Activated B cell treated with CpG ODN at 0.5 μM for 24 hours (primary cell): ENCODE data around the gene TRPM6. TPM values are rescaled to one million over a fixed set of nuclear protein-coding genes. Genes with fewer than 3 reads are reported as not detected.

Experiments used
- ATAC-seq: fragments of 200-7000 bp; cut with Tn5 transposase; one replicate; pipeline ENCODE4 v1.10.0; 2021; ENCODE audit warnings: low read depth, mild to moderate bottlenecking, moderate library complexity
- CTCF ChIA-PET: fragments of 350-600 bp; sonication (Branson Sonifier 250); formaldehyde crosslinking; loops from one replicate; lab custom pipeline; 2021; ENCODE audit warnings: antibody characterized with exemption; lab: Charles Lee
- POLR2A ChIA-PET: fragments of 350-600 bp; sonication (Branson Sonifier 250); formaldehyde crosslinking; loops from one replicate; lab custom pipeline; 2021; ENCODE audit warnings: antibody characterized with exemption; lab: Charles Lee
- DNase-seq: peaks from one replicate; pipeline ENCODE4 v3.0.0; 2022
- H3K27ac Mint-ChIP-seq: one replicate; pipeline ENCODE4 v1.8.0; 2020; ENCODE audit warnings: mixed read lengths
- H3K27me3 Mint-ChIP-seq: one replicate; pipeline ENCODE4 v1.8.0; 2021; ENCODE audit warnings: mixed read lengths
- H3K36me3 Mint-ChIP-seq: one replicate; pipeline ENCODE4 v1.8.0; 2021; ENCODE audit warnings: low read depth, mixed read lengths
- H3K4me1 Mint-ChIP-seq: one replicate; pipeline ENCODE4 v1.8.0; 2021; ENCODE audit warnings: mixed read lengths
- H3K4me3 Mint-ChIP-seq: one replicate; pipeline ENCODE4 v1.8.0; 2020; ENCODE audit warnings: mild to moderate bottlenecking, mixed read lengths
- H3K9me3 Mint-ChIP-seq: one replicate; pipeline ENCODE4 v1.8.0; 2020; ENCODE audit warnings: mixed read lengths
- intact Hi-C: fragments of 100-400 bp; cut with micrococcal nuclease; formaldehyde crosslinking; loops from one replicate; pipeline ENCODE4 v1.15.1; 2024
- total RNA-seq: library from RNA; stranded (reverse); gene quantifications from 2 replicates; pipeline ENCODE4 v1.2.3, GENCODE V29; 2022
- TF ChIP-seq, protein P1 (sequence below): fragments of 200-600 bp; IDR thresholded peaks from one replicate; pipeline ENCODE4 v1.8.0; 2022; ENCODE audit warnings: antibody characterized with exemption, mild to moderate bottlenecking

TRPM6 gene
- total RNA-seq, 1 donor from 2014 or later, result not detected

DNA sequence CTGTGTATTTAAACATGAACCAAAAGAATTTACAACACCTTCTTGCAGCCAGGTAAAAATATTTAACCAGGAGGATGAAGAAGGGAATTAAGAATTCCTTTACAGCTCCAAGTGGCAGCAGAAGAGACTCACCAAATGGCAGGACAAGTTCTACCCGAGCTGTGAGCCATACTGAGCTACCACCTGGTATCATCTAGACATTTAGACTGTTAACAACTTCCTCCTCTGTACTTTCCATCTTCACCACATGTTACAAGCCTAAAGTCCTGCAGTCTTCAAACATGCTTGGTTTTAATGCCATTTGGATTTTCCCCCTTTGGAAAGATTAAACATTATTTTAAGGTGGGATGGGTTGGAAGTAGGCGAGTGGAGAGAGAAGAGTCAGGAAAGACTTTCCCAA lies 190.2 kb downstream of the TRPM6 start:
- intact Hi-C loops, result no loop called here
- CTCF ChIA-PET, result no interaction called here
- H3K36me3 Mint-ChIP-seq, result no peaks in the 10 kb centered on the region
- TF ChIP-seq, protein P1, sequence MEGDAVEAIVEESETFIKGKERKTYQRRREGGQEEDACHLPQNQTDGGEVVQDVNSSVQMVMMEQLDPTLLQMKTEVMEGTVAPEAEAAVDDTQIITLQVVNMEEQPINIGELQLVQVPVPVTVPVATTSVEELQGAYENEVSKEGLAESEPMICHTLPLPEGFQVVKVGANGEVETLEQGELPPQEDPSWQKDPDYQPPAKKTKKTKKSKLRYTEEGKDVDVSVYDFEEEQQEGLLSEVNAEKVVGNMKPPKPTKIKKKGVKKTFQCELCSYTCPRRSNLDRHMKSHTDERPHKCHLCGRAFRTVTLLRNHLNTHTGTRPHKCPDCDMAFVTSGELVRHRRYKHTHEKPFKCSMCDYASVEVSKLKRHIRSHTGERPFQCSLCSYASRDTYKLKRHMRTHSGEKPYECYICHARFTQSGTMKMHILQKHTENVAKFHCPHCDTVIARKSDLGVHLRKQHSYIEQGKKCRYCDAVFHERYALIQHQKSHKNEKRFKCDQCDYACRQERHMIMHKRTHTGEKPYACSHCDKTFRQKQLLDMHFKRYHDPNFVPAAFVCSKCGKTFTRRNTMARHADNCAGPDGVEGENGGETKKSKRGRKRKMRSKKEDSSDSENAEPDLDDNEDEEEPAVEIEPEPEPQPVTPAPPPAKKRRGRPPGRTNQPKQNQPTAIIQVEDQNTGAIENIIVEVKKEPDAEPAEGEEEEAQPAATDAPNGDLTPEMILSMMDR, result no peak
- H3K27ac Mint-ChIP-seq, result no peak overlapping the region
- H3K4me3 Mint-ChIP-seq, result no peak overlapping the region
- no peak for ATAC-seq
- H3K27me3 Mint-ChIP-seq, result peaks cover 16% of the 10 kb centered on the region
- DNase-seq, result no peak
- no peaks in the 10 kb centered on the region for H3K9me3 Mint-ChIP-seq
- H3K4me1 Mint-ChIP-seq, result no peaks in the 10 kb centered on the region
- POLR2A ChIA-PET, result no interaction called here

DNA sequence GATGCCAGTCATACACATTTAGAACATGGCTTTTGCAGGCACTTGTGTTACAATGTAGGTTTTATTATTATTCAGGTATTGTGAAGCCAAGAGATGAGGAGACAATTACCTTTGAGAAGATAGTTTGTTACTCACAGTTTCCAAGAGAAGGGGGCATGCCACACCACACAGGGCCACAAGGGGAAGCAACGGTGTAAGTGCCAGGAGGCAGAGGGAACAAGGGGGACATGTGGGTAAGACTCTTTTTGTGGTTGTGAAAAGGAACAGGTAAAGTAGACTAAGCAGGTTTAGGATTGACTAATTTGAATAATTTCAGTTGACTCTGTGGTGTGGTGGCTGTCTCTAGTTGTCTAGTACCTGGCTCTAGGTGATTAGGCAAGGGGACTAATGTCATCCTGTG lies 191.2 kb downstream of the TRPM6 start:
- no peak for ATAC-seq
- H3K36me3 Mint-ChIP-seq, result no peaks in the 10 kb centered on the region
- ChIA-PET POLR2A (no interaction called here), CTCF (no interaction called here)
- no peak for DNase-seq
- H3K9me3 Mint-ChIP-seq, result no peaks in the 10 kb centered on the region
- H3K4me3 Mint-ChIP-seq, result no peak overlapping the region
- H3K27ac Mint-ChIP-seq, result no peak overlapping the region
- intact Hi-C loops, result no loop called here
- TF ChIP-seq, protein P1, result no peak
- no peaks in the 10 kb centered on the region for H3K4me1 Mint-ChIP-seq
- H3K27me3 Mint-ChIP-seq, result peaks cover 14% of the 10 kb centered on the region

DNA sequence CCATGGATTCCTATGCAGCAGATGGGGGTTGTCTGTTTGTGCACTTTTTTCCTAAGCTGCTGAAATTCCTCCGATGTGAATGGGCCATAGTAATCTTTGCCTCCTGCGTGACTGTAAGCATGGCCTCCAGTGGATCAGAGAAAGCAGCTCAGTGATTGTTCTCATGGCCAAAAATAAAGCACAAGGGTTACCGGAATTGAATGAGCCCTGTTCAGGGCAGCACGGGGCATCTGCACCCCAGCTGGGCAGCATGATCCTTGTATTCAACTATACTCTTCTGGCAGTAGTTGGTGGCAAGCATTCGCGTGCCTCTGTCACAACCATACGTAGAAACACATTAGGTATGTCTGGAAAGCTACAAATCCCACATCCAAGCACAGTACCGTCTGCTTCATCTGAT lies 196.7 kb downstream of the TRPM6 start:
- intact Hi-C loops, result no loop called here
- ATAC-seq (no peak), DNase-seq (no peak)
- ChIA-PET CTCF (no interaction called here), POLR2A (no interaction called here)
- H3K27me3 Mint-ChIP-seq, result no peaks in the 10 kb centered on the region
- no peak overlapping the region for H3K27ac Mint-ChIP-seq
- H3K4me3 Mint-ChIP-seq, result no peak overlapping the region
- no peaks in the 10 kb centered on the region for H3K36me3 Mint-ChIP-seq
- H3K9me3 Mint-ChIP-seq, result no peaks in the 10 kb centered on the region
- TF ChIP-seq, protein P1, result no peak
- no peaks in the 10 kb centered on the region for H3K4me1 Mint-ChIP-seq

DNA sequence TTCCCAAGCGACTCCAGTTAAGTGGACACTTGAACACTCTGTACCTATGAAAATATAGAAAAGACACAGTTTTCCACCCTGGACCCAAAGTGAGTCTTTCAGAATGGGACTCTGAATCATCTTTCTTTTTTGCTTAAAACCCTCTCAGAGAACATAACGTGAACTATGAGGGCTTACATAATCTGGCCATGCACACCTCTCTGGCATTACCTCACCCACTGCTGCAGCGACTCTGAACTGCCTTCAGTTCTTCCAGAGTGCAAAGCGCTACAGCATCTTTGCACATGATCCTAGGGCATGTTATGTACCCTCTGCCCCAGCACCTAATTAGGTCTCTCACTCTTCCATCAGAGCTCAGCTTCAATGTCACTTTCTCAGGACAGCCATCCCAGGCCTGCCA lies 204.4 kb downstream of the TRPM6 start:
- POLR2A ChIA-PET, result no interaction called here
- Mint-ChIP-seq H3K27me3 (no peaks in the 10 kb centered on the region), H3K4me1 (no peaks in the 10 kb centered on the region), H3K9me3 (no peaks in the 10 kb centered on the region), H3K4me3 (no peak overlapping the region), H3K27ac (no peak overlapping the region), H3K36me3 (no peaks in the 10 kb centered on the region)
- ATAC-seq (no peak), DNase-seq (no peak)
- CTCF ChIA-PET, result no interaction called here
- TF ChIP-seq, protein P1, result no peak
- intact Hi-C loops, result no loop called here

DNA sequence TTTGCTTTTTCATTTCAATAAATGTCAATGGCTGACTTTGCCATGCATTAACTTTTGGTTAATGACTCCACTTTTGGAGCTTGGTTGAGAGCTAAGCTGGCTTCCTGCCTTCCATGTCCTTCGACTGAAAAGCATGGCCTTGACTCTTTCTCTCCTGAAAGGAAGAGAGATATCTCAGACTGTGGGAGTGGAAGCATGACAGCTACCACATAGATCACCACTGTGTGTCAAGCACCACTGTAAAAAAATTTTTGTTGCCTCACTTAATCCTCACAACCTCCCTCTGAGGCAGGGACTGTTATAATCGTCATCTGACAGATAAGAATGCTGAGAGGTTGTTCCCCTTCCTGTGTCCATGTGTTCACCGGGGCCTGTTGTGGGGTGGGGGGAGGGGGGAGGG lies 205.8 kb downstream of the TRPM6 start:
- intact Hi-C loops, result no loop called here
- H3K27me3 Mint-ChIP-seq, result no peaks in the 10 kb centered on the region
- H3K9me3 Mint-ChIP-seq, result no peaks in the 10 kb centered on the region
- no peaks in the 10 kb centered on the region for H3K4me1 Mint-ChIP-seq
- no peak overlapping the region for H3K4me3 Mint-ChIP-seq
- DNase-seq, result no peak
- no peak overlapping the region for H3K27ac Mint-ChIP-seq
- ATAC-seq, result no peak
- TF ChIP-seq, protein P1, result no peak
- ChIA-PET POLR2A (no interaction called here), CTCF (no interaction called here)
- no peaks in the 10 kb centered on the region for H3K36me3 Mint-ChIP-seq
